HepG2 (cell line): ENCODE results near the gene PHF5A. TPM values are rescaled to one million over a fixed set of nuclear protein-coding genes. Genes with fewer than 3 reads are reported as not detected.

Experiments used
- ARNTL ChIP-seq: sonication (generic); formaldehyde crosslinking; IDR thresholded peaks from 2 replicates; pipeline ENCODE4 v1.4.0; 2020; ENCODE audit warnings: mild to moderate bottlenecking, missing genetic modification reagents
- ESRRA ChIP-seq: sonication (generic); formaldehyde crosslinking; IDR thresholded peaks from 2 replicates; pipeline ENCODE4 v1.5.1; 2020; ENCODE audit warnings: mild to moderate bottlenecking, low read depth, missing genetic modification reagents
- FOXA1 ChIP-seq, 2 experiments: fragments of 450-650 bp in 1 of 2; sonication (generic) in 1 of 2; formaldehyde crosslinking in 1 of 2; IDR thresholded peaks; 2 replicates each; pipeline versions ENCODE4 v1.4.0 to v1.6.1; 2016 to 2020; ENCODE audit warnings: missing genetic modification reagents in 1 of 2
- GATA4 ChIP-seq: sonication (generic); IDR thresholded peaks from 2 replicates; pipeline ENCODE4 v1.6.1; 2016; ENCODE audit warnings: antibody characterized with exemption, low read depth, borderline replicate concordance
- GATAD1 ChIP-seq: IDR thresholded peaks from 2 replicates; pipeline ENCODE4 v1.6.1; 2016; ENCODE audit warnings: missing genetic modification reagents, missing compliant biosample characterization
- GPN1 ChIP-seq: sonication (generic); formaldehyde crosslinking; IDR thresholded peaks from 2 replicates; pipeline ENCODE4 v1.5.1; 2020; ENCODE audit warnings: missing genetic modification reagents, borderline replicate concordance
- HES4 ChIP-seq: sonication (generic); formaldehyde crosslinking; IDR thresholded peaks from 2 replicates; pipeline ENCODE4 v1.9.0; 2021; ENCODE audit warnings: mild to moderate bottlenecking, missing genetic modification reagents, borderline replicate concordance
- HNRNPUL1 ChIP-seq: fragments of 200-400 bp; formaldehyde crosslinking; IDR thresholded peaks from 2 replicates; pipeline ENCODE4 v1.6.1; 2017; ENCODE audit warnings: low read depth, mild to moderate bottlenecking, low read length, moderate library complexity
- HOXA9 ChIP-seq: sonication (generic); formaldehyde crosslinking; IDR thresholded peaks from 2 replicates; pipeline ENCODE4 v1.8.1; 2022; ENCODE audit warnings: missing genetic modification reagents, mild to moderate bottlenecking, moderate library complexity, borderline replicate concordance
- MED1 ChIP-seq: sonication (generic); formaldehyde crosslinking; IDR thresholded peaks from 2 replicates; pipeline ENCODE4 v1.4.0; 2020; ENCODE audit warnings: missing genetic modification reagents
- NBN ChIP-seq: fragments of 450-650 bp; conservative IDR thresholded peaks from 2 replicates; pipeline ENCODE4 v1.6.1; 2017
- RAD21 ChIP-seq: fragments of 450-650 bp; formaldehyde crosslinking; IDR thresholded peaks from 2 replicates; pipeline ENCODE4 v1.5.0; 2020; ENCODE audit warnings: mild to moderate bottlenecking
- RBM22 ChIP-seq: fragments of 200-400 bp; formaldehyde crosslinking; optimal IDR thresholded peaks from 2 replicates; pipeline ENCODE3; 2017; ENCODE audit warnings: mild to moderate bottlenecking, low read length, moderate library complexity
- SMAD3 ChIP-seq: sonication (generic); formaldehyde crosslinking; IDR thresholded peaks from 2 replicates; pipeline ENCODE4 v1.4.0; 2020; ENCODE audit warnings: missing genetic modification reagents
- SNAPC2 ChIP-seq: sonication (generic); formaldehyde crosslinking; IDR thresholded peaks from 2 replicates; pipeline ENCODE4 v1.8.1; 2022; ENCODE audit warnings: mild to moderate bottlenecking, missing genetic modification reagents
- TGIF2 ChIP-seq: IDR thresholded peaks from 2 replicates; pipeline ENCODE4 v1.6.1; 2016; ENCODE audit warnings: control low read depth, missing compliant biosample characterization
- THAP7 ChIP-seq: sonication (generic); formaldehyde crosslinking; IDR thresholded peaks from 2 replicates; pipeline ENCODE4 v1.8.1; 2023; ENCODE audit warnings: mild to moderate bottlenecking, missing genetic modification reagents
- YY1 ChIP-seq: IDR thresholded peaks from 2 replicates; pipeline ENCODE4 v1.6.1; 2011; ENCODE audit warnings: low read length, low read depth, moderate library complexity, mild to moderate bottlenecking; ENCODE audit not compliant: insufficient read depth, insufficient replicate concordance
- ZBTB49 ChIP-seq: sonication (generic); formaldehyde crosslinking; IDR thresholded peaks from 2 replicates; pipeline ENCODE4 v1.4.0; 2020; ENCODE audit warnings: missing genetic modification reagents, borderline replicate concordance
- ZBTB7A ChIP-seq: sonication (generic); formaldehyde crosslinking; IDR thresholded peaks from 2 replicates; pipeline ENCODE4 v1.8.0; 2022; ENCODE audit warnings: mild to moderate bottlenecking, missing genetic modification reagents
- ZIK1 ChIP-seq: sonication (generic); formaldehyde crosslinking; IDR thresholded peaks from 2 replicates; pipeline ENCODE4 v1.5.0; 2020; ENCODE audit warnings: mild to moderate bottlenecking, low read depth, missing genetic modification reagents, borderline replicate concordance
- ZMYM4 ChIP-seq: sonication (generic); formaldehyde crosslinking; IDR thresholded peaks from 2 replicates; pipeline ENCODE4 v1.8.1; 2023; ENCODE audit warnings: mild to moderate bottlenecking, missing genetic modification reagents
- ZNF343 ChIP-seq: sonication (generic); formaldehyde crosslinking; IDR thresholded peaks from 2 replicates; pipeline ENCODE4 v1.4.0; 2020; ENCODE audit warnings: mild to moderate bottlenecking, missing genetic modification reagents
- ZNF557 ChIP-seq: sonication (generic); formaldehyde crosslinking; IDR thresholded peaks from 2 replicates; pipeline ENCODE4 v1.4.0; 2020; ENCODE audit warnings: missing genetic modification reagents
- ZNF737 ChIP-seq: sonication (generic); formaldehyde crosslinking; IDR thresholded peaks from 2 replicates; pipeline ENCODE4 v1.5.0; 2020; ENCODE audit warnings: missing genetic modification reagents, mild to moderate bottlenecking, borderline replicate concordance
- ZNF766 ChIP-seq: sonication (generic); formaldehyde crosslinking; IDR thresholded peaks from 2 replicates; pipeline ENCODE4 v1.5.0; 2020; ENCODE audit warnings: missing genetic modification reagents, borderline replicate concordance
- ZNF775 ChIP-seq: sonication (generic); formaldehyde crosslinking; IDR thresholded peaks from 2 replicates; pipeline ENCODE4 v1.4.0; 2020; ENCODE audit warnings: missing genetic modification reagents, mild to moderate bottlenecking, moderate library complexity, borderline replicate concordance
- ZNF83 ChIP-seq: sonication (generic); formaldehyde crosslinking; IDR thresholded peaks from 2 replicates; pipeline ENCODE4 v1.4.0; 2020; ENCODE audit warnings: missing genetic modification reagents, mild to moderate bottlenecking, borderline replicate concordance
- polyA plus RNA-seq, 8 experiments: library from polyadenylated mRNA; depleted of rRNA in 3 of 8; stranded (reverse) in 7 of 8; unstranded in 1 of 8; fragments of >200 nt; fragmentation: Illumina TruSeq in 4 of 8; extraction: Trizol in 4 of 8; gene quantifications; 2 replicates each; pipeline versions ENCODE4 v1.2.1 to v1.2.3, GENCODE V29; 2011 to 2016; ENCODE audit warnings: low read depth in 4 of 8, missing spikeins in 1 of 8, mixed read lengths in 1 of 8; ENCODE audit not compliant: insufficient read depth in 1 of 8
- total RNA-seq, 5 experiments: library from RNA; depleted of rRNA; stranded (reverse); fragments of >200 nt; fragmentation: Illumina TruSeq; extraction: Trizol; gene quantifications; 2 replicates each; pipeline ENCODE4 v1.2.3, GENCODE V29; 2016; ENCODE audit warnings: low read depth in 1 of 5

The PHF5A gene
- total and polyA plus RNA-seq, 2 of the 13 experiments (the other 11 are each of a cell fraction or from before 2014, with no cell fraction given), result 56.6 to 105 TPM

- TF ChIP-seq ZNF83 (CRISPR knock-in tag) (0 out of 2 replicates have a peak, but pooled peaks have one; percentile 51), THAP7 (CRISPR knock-in tag) (no peak), SNAPC2 (CRISPR knock-in tag) (peak; percentile 56; the same call in 1 of the 2 replicates), ZNF766 (CRISPR knock-in tag) (0 out of 2 replicates have a peak, but pooled peaks have one; percentile 8), HES4 (CRISPR knock-in tag) (peak; percentile 79; the same call in 1 of the 2 replicates), MED1 (CRISPR knock-in tag) (peak; percentile 14; the same call in 1 of the 2 replicates), ARNTL (CRISPR knock-in tag) (0 out of 2 replicates have a peak, but pooled peaks have one; percentile 53), GATAD1 (CRISPR knock-in tag) (peak; percentile 9; the same call in 1 of the 2 replicates), ZNF557 (peak; percentile 19; the same call in 1 of the 2 replicates), ZBTB7A (CRISPR knock-in tag) (peak; percentile 53; the same call in 1 of the 2 replicates), HNRNPUL1 (no peak), ZIK1 (CRISPR knock-in tag) (no peak), TGIF2 (CRISPR knock-in tag) (no peak), ZNF343 (peak; percentile 85), GPN1 (CRISPR knock-in tag) (no peak; the same call in 1 of the 2 replicates), FOXA1 (IDR thresholded peaks at IDR 0.05) (no peak), FOXA1 (CRISPR knock-in tag; IDR thresholded peaks at IDR 0.05) (peak; percentile 60), NBN (no peak), ZBTB49 (0 out of 2 replicates have a peak, but pooled peaks have one; percentile 3), ZNF775 (CRISPR knock-in tag) (0 out of 2 replicates have a peak, but pooled peaks have one; percentile 41), SMAD3 (CRISPR knock-in tag) (0 out of 2 replicates have a peak, but pooled peaks have one; percentile 22), ZNF737 (0 out of 2 replicates have a peak, but pooled peaks have one; percentile 53), GATA4 (peak; percentile 47; the same call in 1 of the 2 replicates), ESRRA (no peak), RAD21 (CRISPR knock-in tag) (peak; percentile 60; the same call in 1 of the 2 replicates), HOXA9 (CRISPR knock-in tag) (0 out of 2 replicates have a peak, but pooled peaks have one; percentile 75), YY1 (peak; percentile 9), ZMYM4 (CRISPR knock-in tag) (0 out of 2 replicates have a peak, but pooled peaks have one; percentile 1), RBM22 (no peak)
Measured at GRCh38 chr22:41447435-41448188, 20.9 kb downstream of the PHF5A start (continued).
